Testis (tissue), 3 donors: Measurements from ENCODE around the gene ANKS1B. TPM values are rescaled to one million over a fixed set of nuclear protein-coding genes. Genes with fewer than 3 reads are reported as not detected.

Experiments
- DNase-seq: peaks from one replicate; pipeline ENCODE4 v3.0.0-alpha.2; 2019
- H3K27ac ChIP-seq, 2 donors: fragments of 200-600 bp; sonication (generic); one replicate each; pipeline ENCODE4 v1.5.1; 2019
- H3K27me3 ChIP-seq: fragments of 200-600 bp; sonication (generic); one replicate; pipeline ENCODE4 v1.5.1; 2019
- H3K36me3 ChIP-seq: fragments of 200-600 bp; sonication (generic); one replicate; pipeline ENCODE4 v1.5.1; 2017; ENCODE audit warnings: low read depth; ENCODE audit errors: missing control alignments
- H3K4me1 ChIP-seq: fragments of 200-600 bp; sonication (generic); one replicate; pipeline ENCODE4 v1.5.1; 2019
- H3K4me3 ChIP-seq, 2 donors: fragments of 200-600 bp; sonication (generic); one replicate each; pipeline ENCODE4 v1.5.1; 2017 to 2019
- H3K9me3 ChIP-seq: fragments of 200-600 bp; sonication (generic); one replicate; pipeline ENCODE4 v1.5.1; 2017
- CTCF ChIP-seq, 3 experiments: fragments of 450-650 bp in 2 of 3; fragments of 200-600 bp in 1 of 3; sonication (generic) in 1 of 3; IDR thresholded peaks; one replicate each; pipeline ENCODE4 v1.5.1; 2016 to 2019; ENCODE audit warnings: antibody characterized with exemption in 3 of 3, mild to moderate bottlenecking in 2 of 3, moderate library complexity in 1 of 3
- POLR2A ChIP-seq: fragments of 450-650 bp; IDR thresholded peaks from one replicate; pipeline ENCODE4 v1.6.1; 2017; ENCODE audit warnings: antibody characterized with exemption, mild to moderate bottlenecking, moderate library complexity
- WGBS, 2 donors: methylation state at CpG; one replicate each; pipeline ENCODE4 v1.1.5; 2018; 5-methylcytosine and 5-hydroxymethylcytosine counted together
- intact Hi-C: fragments of 100-400 bp; cut with DNase I; formaldehyde crosslinking; loops from one replicate; pipeline ENCODE4 v1.15.1; 2023; ENCODE audit warnings: low total_unique reads
- polyA plus RNA-seq: library from polyadenylated mRNA; stranded (reverse); fragments of 350-450 nt; fragmentation: Illumina TruSeq; extraction: RNeasy Lipid Tissue Mini Kit (QIAGEN cat#74804); gene quantifications from one replicate; pipeline ENCODE4 v1.2.3, GENCODE V29; 2014; ENCODE audit warnings: low read depth, low replicate concordance; ENCODE audit not compliant: insufficient read depth
- total RNA-seq, 2 donors: library from RNA; depleted of rRNA; stranded (reverse); fragments of >200 nt; gene quantifications; one replicate each; pipeline ENCODE4 v1.2.3, GENCODE V29; 2016

ANKS1B gene
- total and polyA plus RNA-seq, 3 donors from 2014 or later = 26.8 to 58.2 (median 30.9) TPM

GRCh38 chr12:99996095-99996494, 11.4 kb upstream of the ANKS1B start:
- H3K36me3 ChIP-seq = no peaks in the 10 kb centered on the region
- WGBS, 2 donors = 85 to 88% methylated on average over 6 of the region's 6 CpGs
- DNase-seq = no peak
- TF ChIP-seq CTCF (IDR thresholded peaks at IDR 0.05) (no peak), POLR2A (no peak)
- no peak overlapping the region for H3K27ac ChIP-seq
- no peak overlapping the region for H3K4me3 ChIP-seq
- H3K9me3 ChIP-seq = no peaks in the 10 kb centered on the region
- H3K4me1 ChIP-seq = no peaks in the 10 kb centered on the region
- intact Hi-C loops = no loop called here
- no peaks in the 10 kb centered on the region for H3K27me3 ChIP-seq

GRCh38 chr12:99985631-99986030, 895 bp upstream of the ANKS1B start:
- Histone ChIP-seq H3K36me3 (no peaks in the 10 kb centered on the region), H3K9me3 (no peaks in the 10 kb centered on the region), H3K4me3 (peak overlapping the region in 1 of 2 donors; percentile 70), H3K4me1 (no peaks in the 10 kb centered on the region), H3K27me3 (no peaks in the 10 kb centered on the region), H3K27ac (no peak overlapping the region)
- 24 to 40% methylated on average over 3 of the region's 3 CpGs for WGBS, 2 donors
- TF ChIP-seq CTCF (IDR thresholded peaks at IDR 0.05) = no peak
- TF ChIP-seq POLR2A = no peak
- intact Hi-C loops = no loop called here
- DNase-seq = no peak

- intact Hi-C loops = no loop called here
- peak overlapping the region; percentile 46 to 70 for H3K4me3 ChIP-seq
- no peaks in the 10 kb centered on the region for H3K9me3 ChIP-seq
- H3K36me3 ChIP-seq = no peaks in the 10 kb centered on the region
- no peak for TF ChIP-seq POLR2A
- no peak for TF ChIP-seq CTCF (IDR thresholded peaks at IDR 0.05)
- no peaks in the 10 kb centered on the region for H3K4me1 ChIP-seq
- H3K27me3 ChIP-seq = no peaks in the 10 kb centered on the region
- 1 to 3% methylated on average over 9 to 10 of the region's 10 CpGs for WGBS, 2 donors
- no peak overlapping the region for H3K27ac ChIP-seq
- DNase-seq = no peak
These were observed 414 bp upstream of the ANKS1B start for GRCh38 chr12:99985129-99985570.

GRCh38 chr12:99983456-99984258, 1.1 kb downstream of the ANKS1B start:
- Histone ChIP-seq H3K27me3 (no peaks in the 10 kb centered on the region), H3K4me1 (no peaks in the 10 kb centered on the region), H3K36me3 (no peaks in the 10 kb centered on the region), H3K9me3 (no peaks in the 10 kb centered on the region), H3K4me3 (peak overlapping the region; percentile 53 to 63), H3K27ac (no peak overlapping the region)
- intact Hi-C loops = no loop called here
- no peak for DNase-seq
- TF ChIP-seq POLR2A (no peak), CTCF (IDR thresholded peaks at IDR 0.05) (no peak)
- WGBS, 2 donors = 7 to 11% methylated on average over 20 of the region's 20 CpGs
